Hepatic stellate cell (primary cell): ENCODE measurements around the gene C15orf40.
A peak's percentile ranks its signal among the peaks of the same experiment; 100 is the strongest.

Experiments used
- DNase-seq: peaks from one replicate; pipeline ENCODE4 v3.0.0; 2011; ENCODE audit warnings: low spot score

Gene C15orf40

DNA sequence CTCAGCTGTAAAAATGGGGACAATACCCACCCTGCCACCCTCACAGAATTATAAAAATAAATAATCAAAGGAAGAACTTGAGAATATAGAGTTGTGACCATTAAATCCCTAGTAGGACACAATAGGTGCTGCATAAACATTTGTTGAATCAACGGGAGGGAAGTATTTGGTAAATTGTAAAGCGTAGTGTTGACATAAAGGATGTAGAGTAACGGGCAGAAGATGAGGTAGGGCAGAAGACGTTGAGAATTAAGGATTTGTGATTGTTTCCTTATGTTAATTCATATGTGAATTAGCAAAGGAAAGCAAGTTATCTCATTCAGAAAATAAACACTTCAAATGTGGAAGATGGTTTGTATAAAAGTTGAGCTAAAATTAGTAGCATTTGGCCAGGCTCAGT, 18.3 kb downstream of the C15orf40 start:
- no peak for DNase-seq

DNA sequence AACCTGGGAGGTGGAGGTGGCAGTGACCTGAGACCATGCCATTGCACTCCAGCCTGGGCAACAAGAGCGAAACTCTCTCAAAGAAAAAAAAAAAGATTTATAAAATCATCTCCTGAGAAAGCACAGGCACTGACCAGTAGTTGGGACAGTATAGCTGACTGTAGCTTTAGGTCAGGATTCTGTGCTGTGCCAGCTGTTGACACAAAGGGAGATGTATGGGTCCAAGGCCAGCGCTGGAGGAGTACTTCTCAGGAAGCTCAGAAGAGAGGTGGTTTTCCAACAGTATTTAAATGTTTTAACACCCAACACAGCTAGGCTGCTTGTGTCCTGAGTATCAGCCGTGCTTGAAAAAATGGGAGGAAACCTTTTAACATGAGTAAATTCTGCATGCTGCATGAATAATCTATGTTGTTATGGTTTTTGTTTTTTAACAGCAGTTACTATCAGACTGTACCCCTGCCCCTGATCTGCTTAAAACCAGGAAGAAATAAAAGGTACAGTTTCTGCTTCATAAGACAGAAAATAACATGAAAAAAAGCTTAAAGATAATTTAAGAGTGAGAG, 18.9 kb downstream of the C15orf40 start:
- no peak for DNase-seq

DNA sequence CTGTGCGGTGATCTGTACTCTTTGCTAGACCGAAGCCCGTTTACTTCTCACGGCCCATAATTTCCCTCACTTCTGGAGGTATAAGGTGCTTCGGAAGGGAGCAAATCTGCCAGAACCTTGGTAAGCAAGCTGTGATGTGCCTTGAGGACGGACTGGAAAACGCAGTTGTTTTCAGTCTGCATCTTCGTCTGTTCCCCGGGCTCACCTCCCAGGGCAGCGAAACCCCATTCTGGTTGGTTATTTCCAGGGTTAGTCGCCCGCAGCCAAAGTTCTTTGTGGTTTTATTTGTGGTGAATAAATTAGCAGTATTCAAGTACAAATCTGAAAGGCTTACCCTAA, 25.0 kb downstream of the C15orf40 start:
- DNase-seq, result peak; percentile 36

DNA sequence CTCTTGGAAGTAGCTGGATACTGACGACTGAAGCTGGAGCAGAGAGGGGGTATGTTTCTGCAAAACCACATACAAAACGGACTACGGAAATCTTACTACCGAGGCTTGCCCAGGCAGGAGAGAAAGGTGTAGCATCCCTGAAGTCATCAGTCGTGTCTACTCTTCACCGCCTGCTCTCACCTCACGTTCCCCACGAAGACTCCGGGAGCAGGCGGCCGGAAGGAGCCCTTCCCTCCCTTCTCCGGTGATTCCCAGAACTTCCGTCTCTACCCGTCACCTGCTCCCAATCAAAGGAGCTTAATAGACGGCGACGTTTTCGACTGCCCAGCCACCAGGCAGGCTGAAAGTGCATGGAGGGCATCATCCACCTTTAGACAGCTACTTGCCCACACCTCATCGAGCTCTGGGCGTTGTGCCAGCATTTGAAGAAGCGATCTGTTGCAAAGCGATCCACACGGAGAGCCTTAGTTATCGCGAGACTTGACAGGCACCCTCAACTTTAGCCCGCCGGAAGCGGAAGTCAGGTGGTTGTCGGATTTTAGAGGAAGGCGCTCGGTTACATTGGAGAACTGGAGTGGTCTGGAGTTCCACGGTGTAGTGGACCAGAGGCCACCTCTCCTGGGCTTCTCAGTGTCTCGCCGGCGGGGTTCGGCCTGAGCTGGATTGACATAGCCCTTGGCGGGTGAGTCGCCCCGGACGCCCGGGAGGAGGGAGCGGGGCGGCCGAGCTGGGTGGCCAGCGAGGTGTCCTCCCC, 25.6 kb downstream of the C15orf40 start, which contains the start of gene RAMAC:
RAMAC (plus strand) TSS at position 523 of the 754 bp plus-strand sequence. CDS start 2,809 bp downstream, outside the sequence.
- peak; percentile 86 for DNase-seq

DNA sequence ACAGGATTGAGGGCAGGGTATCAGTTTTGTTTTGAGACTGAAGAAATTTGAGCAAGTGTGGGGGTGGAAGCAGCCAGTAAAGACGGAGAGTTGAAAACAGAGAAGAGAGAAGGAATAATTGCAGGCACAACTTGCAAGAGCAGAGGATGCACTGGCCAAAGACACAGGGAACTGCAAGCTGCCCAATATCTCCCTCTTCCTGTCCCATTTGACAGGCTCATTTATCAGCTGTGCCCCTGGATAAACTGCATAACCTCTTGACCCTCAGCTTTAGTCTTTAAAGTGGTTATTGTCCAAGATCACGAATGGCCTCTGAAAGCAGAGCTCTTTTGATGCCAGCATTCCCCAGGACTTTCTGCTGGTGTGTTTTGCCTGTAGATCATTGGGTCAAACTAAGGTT, 30.5 kb downstream of the C15orf40 start:
- DNase-seq, result no peak

DNA sequence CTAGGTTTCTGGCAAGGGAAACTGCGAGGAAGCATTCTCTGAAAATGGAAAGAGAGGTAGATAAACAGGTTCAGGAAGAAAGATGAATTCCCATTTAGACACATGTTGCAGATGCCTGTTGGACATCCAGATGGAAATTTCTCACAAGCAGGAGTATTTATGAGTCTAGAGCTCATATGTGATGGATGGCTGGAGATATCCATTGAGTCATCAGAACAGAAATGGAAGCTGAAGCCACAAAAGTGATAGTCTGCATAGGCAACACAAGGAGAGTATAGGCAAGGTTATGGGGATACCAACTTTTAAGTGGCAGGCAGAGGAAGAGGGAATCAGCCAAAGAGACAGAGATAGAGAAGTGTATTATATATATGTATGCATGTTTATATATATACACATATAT, 31.7 kb downstream of the C15orf40 start:
- no peak for DNase-seq

DNA sequence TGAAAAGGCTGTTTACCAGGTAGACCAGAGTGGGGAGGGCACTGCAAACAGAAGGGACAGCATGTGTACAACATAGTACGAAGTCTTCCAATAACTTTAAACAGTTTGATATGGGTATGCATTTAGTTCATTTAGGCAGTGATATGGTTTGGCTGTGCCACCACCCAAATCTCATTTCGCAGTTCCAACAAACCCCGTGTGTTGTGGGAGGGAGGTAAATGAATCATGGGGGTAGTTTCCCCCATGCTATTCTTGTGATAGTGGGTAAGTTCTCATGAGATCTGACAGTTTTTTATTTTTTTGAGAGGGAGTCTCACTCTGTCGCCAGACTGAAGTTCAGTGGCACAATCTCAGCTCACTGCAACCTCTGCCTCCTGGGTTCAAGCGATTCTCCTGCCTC, 33.0 kb downstream of the C15orf40 start:
- DNase-seq, result no peak

DNA sequence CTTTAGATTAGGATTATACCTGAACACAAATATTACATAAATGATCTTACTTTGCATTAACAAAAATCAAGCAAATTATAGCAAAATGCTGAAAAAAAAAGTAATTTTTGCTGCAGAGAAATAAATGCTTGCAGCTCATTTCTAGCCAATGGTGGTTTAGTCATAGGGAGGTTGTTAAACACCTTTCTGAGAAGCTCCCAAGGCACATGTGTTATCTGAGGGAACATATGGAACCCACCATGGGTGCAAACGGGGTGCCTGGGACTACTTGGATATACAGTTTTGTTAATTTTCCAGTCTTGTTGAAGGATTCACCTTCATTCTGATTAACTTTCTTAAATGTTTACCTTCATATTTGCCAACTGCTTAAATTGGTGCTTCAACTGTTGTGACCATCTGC, 34.4 kb downstream of the C15orf40 start:
- DNase-seq, result no peak

DNA sequence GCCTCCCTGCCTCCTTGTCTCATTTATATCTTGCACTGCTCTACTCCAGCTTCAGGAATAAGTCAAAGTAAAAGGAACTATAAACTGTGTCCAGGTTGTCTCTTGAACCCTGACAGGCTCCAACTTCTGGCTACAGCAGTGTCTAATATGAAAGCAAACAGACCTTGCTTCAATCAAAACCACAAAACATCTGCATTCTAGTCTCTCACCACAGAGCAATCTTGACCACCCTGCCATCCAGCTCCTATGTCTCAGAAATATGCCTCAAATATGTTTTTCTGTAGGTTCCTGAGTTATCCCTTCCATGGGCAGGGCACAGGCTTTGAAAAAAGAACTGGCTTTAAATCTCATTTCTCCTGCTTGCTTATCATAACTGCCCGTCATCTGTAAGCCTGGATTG, 38.4 kb downstream of the C15orf40 start:
- no peak for DNase-seq

DNA sequence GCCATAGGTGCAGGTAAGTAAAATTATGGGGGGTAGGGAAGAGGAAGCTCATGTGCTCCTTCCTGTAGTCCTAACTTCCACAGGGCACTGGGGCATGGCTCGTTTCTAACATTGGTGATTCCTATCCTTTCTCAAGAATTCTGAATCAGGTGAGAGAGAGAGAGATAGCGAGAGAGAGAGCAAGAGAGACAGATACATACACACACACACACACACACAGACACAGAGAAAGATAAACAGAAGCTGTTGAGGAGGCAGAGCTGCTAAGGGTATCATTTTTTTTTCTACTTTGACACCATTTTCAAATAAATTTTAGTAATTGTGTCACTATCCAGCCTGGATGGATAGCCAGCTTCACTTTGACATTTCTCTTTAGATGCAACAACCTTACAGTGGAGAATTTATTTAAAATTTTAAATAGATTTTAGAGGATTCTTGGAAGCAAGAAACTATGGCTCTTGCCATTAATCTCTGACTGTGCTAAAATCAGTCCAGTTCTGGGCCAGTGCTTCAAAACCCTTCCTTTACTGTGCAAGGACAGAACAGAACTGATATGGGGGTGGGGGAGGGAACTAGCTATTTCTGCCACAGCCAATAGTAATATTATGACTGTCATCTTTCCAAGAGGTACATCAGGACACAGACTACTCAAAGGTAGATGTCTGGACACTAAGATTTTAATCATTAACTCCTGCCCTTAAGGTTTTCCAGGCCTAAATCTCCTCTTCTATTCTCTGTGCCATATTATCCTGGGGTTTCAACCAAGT, 40.0 kb downstream of the C15orf40 start:
- DNase-seq, result no peak

DNA sequence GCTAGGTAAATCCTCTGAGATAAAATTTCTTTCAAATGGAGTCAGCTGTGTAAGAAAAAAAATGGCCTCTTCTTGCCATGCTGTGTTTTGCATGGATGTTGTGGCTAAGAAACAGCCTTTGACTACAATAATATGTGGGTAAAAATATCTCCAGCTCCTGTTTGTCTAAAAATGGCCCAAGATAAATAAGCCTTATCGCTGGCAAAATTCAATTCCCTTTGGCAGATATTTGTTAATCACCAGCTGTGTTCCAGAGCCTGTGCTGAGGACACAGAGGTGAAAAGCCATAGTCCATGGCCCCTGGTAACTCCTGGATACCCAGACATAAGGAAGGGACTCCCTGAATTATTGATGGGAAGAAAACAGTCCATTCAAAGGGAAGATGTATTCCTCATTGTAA, 40.7 kb downstream of the C15orf40 start:
- DNase-seq, result no peak

DNA sequence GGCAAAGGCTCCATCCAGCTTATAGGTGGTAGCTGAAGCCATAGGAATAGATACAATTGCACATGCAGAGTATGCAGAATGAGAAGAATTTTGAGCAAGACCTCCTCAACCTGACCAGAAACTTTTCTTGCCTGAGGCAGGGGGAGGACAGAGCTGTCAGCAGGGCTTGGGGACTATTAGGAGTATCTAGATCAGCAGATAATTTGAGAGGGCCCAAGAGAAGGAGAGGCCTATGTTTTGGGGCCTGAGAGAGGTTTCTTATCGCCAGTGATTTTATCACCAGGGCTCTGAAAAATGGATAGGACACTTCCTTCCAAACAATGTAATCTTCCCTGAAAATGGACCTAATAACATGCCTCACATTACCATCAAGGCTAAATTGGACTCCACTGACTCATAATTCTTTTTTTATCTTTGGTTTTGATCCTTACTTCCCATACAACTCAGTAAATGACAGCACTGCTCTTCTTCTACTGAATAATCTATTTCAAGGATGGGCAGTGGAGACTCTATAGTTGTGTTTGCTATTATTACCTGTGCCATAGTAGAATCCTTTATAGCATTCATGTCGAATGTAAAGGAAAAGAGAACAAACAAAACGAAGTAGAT, 41.3 kb downstream of the C15orf40 start:
- DNase-seq, result no peak

DNA sequence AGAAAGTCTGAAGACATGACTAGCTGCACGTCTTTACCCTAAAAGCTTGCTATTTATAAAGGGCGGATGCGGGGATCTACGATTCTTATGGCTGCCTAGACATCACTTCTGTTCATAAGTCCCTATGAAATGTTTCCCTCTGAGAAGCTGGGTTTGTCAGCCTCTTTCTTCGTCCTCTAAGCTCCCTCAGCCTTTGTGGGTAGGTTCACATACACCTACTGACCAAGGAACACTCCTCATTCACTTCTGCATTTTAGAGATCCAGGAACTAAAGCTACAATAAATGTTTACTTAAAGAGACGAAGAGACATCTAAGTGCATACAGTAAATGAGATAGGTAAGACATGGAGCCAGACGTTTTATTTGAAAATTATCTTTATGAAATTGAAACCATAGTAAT, 42.1 kb downstream of the C15orf40 start:
- DNase-seq, result no peak

DNA sequence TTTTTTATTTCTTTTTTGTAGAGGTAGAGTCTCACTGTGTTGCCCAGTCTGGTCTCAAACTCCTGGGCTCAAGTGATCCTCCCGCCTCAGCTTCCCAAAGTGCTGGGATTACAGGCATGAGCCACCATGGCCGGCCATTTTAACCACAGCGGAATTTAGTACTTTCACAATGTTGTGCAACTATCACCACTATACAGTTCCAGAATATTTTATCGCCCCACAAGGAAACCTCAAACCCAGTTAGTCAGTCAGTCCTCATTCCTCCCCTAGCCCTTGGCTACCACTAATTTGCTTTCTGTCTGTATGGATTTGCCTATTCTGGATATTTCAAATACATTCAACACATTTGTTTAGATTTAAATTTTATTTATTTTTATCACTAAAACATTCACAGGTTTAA, 43.4 kb downstream of the C15orf40 start:
- DNase-seq, result no peak

DNA sequence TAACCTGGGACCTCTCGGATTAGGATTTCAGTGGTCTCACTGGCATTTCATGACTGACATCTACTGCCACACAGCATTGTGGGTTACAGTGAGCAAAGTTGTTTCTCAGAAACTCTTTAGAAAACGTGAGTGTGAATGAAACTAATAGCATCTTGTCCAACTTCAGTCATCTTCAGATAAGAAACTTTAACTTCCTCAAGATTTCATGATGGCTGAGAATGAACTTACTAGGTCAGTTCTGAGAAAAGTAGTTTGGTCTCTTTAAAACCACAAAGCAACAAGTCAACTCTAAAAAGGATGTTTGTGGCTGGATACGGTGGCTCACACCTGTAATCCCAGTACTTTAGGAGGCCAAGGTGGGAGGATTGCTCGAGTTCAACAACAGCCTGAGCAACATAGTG, 44.8 kb downstream of the C15orf40 start:
- DNase-seq, result no peak

DNA sequence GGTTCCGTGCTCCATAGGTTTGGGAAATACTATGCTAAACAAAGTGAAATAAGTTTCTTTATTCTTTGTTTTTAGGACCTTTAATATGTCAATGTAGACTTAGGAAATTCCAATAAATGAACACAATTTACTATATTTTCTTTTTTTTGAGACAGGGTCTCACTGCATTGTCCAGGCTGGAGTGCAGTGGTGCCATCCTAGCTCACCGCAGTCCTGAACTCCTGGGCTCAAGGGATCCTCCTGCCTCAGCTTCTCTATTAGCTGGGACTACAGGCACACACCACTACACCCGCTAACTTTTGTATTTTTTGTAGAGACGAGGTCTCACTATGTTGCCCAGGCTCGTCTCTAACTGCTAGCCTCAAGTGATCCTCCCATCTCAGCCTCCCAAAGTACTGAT, 46.5 kb downstream of the C15orf40 start:
- no peak for DNase-seq

DNA sequence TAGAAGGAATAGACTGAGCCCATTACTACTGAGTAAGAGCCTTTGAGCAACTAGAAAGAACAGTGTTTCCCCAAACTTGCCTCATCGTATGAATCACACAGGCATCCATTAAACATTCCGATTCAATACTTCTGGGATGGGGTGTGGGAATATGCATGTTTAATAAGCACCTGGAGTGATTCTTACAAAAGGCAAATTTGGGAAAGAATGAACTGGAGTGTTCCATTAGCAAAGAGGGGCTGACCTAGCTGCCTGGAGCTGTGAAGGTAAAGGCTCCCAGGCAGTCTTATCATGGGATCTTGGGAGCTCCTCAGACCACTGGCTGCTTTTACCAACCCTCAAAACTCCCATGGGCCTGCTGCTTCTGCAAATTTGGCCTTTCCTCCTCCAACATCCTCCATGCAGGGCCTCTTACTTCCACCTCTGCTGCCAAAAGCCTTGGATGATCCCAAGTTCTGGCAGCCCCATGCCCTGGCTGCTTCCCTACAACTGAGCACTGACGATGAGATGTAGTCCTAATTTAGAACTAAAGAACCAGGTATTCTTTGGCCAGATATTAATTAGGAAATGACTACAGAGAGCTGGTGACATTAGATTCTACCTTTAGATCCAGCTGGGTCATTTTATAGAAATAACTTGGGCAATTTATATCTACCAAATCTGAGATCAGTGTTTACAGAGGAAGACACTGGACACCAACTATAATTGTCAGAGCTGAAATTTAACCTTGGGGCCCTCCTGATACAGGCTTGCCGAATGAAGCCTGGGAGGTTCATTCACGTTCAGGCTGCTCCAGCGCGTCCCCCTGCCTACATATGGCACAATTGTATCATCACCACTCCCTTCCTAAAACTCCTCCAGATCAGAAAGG, 47.7 kb downstream of the C15orf40 start:
- no peak for DNase-seq

DNA sequence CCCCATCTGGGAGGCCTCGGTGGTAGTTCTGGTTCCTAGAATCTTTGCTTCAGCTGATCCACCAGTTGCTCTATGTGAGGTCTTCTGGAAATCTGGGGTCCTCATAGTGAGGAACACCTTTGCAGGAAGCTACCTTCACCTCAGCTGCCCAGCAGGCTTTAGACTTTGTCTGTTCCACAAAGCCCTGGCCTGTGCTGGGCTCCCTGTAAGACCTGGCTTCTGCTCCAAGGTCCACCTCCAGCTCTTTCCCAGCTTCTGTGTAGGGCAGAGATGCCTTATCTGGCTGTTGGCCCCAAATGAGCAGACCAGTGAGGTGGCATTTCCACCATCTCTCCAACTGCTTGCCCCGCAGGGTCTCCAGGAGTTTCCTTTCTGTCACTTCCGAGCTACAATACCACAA, 50.7 kb downstream of the C15orf40 start:
- no peak for DNase-seq

DNA sequence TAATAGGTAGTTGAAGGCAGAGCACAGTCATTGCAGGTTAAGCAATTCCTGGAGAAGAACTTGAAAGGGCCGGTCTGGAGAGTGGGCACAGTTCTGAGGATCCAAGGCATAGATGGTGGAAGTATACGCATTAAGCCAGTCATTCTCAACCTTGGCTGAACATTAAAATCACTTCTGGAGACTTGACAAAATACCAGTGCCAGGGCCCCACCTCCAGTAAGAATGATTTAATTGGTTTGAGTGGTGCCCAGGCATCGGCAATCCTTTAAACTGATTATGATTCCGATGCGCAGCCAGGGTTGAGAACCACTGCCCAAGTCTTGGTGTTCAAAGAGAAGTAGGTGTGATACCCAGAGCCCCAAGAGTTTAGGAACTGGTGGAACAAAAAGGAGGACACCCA, 52.0 kb downstream of the C15orf40 start:
- DNase-seq, result no peak

DNA sequence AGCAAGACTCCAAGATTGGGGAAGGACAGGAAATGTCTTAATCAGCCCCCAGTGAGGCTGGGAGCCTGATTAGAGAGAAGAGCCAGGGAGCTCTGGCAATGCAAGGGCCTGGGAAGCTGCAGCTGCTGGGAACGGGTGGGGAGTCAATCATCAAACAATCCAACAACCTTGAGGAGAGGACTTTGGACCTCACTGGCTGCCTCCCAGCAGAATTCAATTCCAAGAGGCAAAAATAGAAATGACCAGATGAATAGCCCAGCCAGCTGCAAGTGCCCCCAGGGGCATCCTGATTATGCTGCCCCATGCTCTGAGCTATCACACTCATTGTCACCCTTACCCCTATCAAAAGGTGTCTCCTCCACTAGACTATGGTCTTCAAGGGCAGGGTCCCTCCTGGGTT, 52.8 kb downstream of the C15orf40 start:
- DNase-seq, result no peak

DNA sequence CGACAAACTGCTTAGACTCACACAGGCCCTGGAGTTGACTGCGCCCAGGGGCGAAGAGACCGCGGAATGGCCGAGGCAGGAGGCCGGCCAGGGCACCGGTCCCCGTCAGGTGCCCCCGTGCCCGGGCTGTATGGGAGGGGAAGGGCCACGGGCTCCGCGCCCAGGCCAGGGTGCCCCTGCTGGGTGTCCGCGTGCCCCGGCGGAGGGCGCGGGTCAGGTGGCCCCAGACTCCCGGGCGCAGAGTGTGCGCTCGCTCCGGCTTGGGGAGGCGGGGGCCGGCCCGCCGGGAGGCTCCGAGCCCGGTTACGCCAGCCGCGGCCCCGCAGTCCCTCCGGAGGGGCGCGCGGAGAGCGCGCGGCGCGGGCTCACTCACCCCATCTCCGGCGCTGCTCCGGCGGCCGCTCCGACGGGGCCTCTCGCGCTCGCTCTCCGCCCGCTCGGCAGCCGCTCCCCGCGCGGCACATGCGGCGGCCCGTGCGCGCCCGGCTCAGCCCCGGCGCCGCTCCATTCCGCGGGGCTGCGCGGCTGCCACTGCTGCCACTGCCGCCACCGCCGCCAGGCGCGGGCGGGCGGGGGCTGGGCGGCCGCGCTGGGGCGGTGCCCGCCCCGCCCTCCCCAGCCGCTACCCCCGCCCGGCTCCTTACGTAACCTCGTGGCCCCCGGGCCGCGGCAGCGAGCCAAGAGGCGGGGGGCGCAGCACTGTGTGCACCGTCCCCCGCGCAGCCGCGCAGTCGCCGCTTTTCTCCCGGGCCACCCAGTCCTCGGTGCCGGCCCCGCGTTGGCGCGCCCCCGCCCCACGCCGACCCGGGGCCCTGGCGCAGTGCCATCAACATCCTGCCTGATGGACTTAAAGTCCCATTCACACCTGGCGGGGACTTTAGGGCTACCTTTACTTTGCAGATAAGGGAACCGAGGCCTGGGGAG, 59.0 kb downstream of the C15orf40 start, which contains the start of gene HOMER2:
HOMER2 (minus strand) TSS at position 563 of the 924 bp plus-strand sequence; CDS start at position 378, 185 bp downstream.
- DNase-seq, result no peak
